CD4-positive, alpha-beta T cell treated with Interleukin-1 beta for 1 hour (primary cell): ENCODE measurements around the gene ULK4.
"Not testable (repeated sequence)": the region's sequence is repeated elsewhere in the genome, so short reads cannot be mapped to it uniquely, and the experiment has no call there.

Experiments used
- DNase-seq, 2 donors: peaks; one replicate each; pipeline ENCODE4 v3.0.0-alpha.2; 2020 to 2022

Gene ULK4

GRCh38 chr3:41863024-41863423 is 98.9 kb downstream of the ULK4 start:
- DNase-seq = no peak

GRCh38 chr3:41860489-41860888 is 101.4 kb downstream of the ULK4 start:
- not testable (repeated sequence) for DNase-seq

DNA sequence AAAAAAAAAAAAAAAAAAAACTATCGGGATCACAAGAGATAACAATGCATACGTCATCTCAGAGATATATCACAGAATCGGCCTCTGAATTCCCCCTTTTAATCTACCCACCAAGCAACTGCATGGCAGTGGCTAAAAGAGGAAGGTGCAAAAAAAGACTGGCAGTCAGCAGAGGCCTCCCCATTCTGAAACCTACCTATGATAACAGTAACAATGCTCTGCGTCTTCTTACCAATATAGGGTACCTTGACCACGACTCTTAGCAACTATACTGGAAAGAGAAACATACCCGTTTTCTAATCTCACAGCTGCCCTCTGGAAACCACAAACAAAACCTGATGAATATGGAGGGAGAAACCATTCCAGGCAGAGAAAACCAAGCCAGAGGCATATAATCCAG is 106.9 kb downstream of the ULK4 start:
- DNase-seq = no peak

DNA sequence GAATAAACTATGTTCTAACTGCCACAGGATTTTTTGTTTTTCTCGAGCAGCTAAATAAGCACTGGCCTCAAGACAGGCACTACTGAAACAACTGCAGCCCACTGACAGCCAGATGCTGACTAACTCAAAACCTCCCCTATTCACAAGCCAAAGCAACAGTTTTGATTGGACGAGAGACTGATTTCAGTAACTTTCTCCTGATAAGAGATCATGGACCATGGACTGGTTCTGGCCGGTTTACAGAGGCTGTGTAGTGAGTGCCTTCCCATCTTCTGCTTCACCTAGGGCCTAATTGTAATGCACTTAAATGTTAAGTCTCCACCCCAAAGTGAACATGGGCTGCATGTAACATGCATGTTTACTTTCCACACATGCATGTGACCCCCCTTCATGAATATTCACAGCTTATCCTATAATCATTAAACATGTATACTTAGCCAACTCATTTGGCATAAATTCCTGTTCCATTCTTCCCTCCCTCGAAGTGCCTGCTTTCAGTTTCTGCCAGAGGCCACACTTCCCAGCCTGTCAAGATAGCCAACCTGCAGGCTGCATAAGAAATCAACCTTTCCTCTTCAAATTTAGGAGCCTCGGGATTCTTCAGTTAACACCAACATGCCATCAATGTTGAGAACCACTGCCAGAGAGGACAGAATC is 108.2 kb downstream of the ULK4 start:
- no peak for DNase-seq

DNA sequence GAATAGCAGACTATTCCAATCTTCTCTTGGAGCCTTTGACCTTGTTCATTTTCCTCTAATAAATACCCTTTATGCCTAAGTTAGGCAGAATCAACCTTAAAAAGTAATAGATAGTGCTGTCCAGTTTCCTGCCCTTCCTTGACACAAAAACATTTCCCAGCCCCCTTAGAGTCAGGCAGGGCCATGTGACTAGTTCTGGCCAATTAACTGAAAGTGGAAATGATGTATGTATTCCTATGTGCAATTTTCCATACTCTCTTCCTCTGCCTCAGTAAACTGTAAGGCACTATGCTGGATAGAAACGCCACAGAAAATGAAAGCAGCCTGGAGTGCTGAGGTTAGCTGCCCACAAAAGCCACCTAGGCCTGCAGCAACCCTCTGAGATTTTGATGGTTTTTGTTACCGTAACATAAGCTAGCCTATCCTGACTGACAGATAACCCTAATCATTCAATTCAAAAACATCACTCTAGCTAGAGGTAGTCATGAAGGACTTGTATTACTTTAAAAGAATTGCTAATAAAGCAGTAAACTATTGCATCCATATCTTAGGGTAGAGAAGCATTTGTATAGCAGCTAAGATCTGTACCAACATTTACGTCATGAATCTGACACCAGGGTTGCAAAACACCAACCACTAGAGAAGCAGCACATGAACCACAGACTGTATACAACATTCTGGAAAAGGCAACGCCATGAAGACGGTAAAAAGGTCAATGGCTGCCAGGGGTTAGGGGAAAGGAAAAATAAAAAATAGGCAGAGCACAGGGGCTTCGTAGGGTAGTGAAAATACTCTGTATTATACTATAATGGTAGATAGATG is 112.9 kb downstream of the ULK4 start:
- no peak for DNase-seq

- no peak for DNase-seq
Observed at GRCh38 chr3:41847679-41848078, 114.2 kb downstream of the ULK4 start.

DNA sequence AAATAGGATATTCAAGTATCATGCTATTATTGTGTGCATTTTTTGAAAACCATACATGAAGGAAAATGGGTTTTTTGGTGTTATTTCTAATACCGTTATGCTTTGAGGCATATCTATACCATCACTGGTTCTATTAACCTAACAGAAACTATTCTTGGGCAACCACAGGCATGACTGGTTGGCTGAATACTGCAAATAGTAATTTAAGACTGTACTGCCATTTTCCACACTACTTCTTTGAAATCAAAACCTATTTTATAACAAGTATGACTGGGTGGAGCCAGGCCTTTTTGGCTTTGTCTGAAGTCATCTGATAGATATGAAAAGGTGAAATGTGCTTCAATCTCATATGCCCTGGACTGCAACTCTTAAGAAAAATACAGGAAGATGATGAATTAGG is 115.1 kb downstream of the ULK4 start:
- DNase-seq = no peak

DNA sequence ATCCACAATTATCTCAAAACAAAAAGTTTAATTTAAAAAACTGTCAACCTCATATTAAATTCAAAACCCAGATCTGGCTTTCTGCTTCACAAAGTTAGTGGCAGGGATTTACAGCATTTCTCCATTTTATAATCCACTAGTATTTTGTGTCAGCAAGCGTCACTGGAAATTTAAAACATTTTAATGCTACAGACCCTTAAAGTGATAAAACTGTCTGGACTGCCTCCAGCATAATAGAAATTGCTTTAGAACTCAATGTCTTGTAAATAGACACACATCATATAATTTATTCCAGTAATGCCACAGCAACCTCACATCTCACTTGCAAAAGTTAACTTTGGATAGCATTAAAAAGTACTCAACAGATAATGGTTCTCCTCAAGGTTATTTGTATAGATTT is 116.1 kb downstream of the ULK4 start:
- no peak for DNase-seq

- DNase-seq = not testable (repeated sequence)
Observed at GRCh38 chr3:41844256-41844655, 117.6 kb downstream of the ULK4 start.

GRCh38 chr3:41840936-41841668 is 120.8 kb downstream of the ULK4 start:
- not testable (repeated sequence) for DNase-seq

DNA sequence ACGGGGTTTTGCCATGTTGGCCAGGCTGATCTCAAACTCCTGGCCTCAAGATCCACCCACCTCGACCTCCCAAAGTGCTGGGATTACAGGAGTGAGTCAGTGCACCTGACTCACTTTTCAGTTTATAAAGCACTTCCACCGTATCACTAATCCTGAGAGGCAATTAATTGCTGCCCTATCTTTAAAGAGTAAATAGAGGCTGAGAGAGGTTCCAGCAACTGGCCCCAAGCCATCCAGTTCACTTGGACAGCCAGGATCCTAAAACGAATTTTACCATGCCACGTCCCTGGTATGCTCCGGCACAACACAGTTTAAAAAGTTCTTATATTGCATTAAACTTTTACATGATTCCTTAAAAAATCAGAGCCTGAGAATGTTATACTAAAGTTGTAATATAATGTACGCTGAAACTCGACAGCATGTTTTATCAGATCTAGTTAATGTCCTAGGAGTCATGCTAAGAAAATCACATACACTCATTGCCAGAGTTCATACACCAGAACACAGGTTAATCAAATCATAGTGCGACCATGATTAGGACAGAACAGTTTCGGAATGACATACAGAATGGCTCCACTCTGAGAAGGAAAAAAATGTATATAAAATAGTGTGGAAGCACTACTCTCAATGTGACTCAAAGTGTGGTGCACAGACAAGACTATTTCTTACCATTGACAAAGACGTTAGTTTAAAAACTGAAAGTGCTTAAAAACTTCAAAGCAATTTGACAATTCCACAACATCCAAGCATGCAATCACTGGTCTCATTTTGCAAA is 125.4 kb downstream of the ULK4 start:
- no peak for DNase-seq

- DNase-seq = no peak
Observed at GRCh38 chr3:41833628-41834027, 128.3 kb downstream of the ULK4 start.

- no peak for DNase-seq
Observed at GRCh38 chr3:41819236-41819635, 142.7 kb downstream of the ULK4 start.

- no peak for DNase-seq
Observed at GRCh38 chr3:41808618-41809017, 153.3 kb downstream of the ULK4 start.

DNA sequence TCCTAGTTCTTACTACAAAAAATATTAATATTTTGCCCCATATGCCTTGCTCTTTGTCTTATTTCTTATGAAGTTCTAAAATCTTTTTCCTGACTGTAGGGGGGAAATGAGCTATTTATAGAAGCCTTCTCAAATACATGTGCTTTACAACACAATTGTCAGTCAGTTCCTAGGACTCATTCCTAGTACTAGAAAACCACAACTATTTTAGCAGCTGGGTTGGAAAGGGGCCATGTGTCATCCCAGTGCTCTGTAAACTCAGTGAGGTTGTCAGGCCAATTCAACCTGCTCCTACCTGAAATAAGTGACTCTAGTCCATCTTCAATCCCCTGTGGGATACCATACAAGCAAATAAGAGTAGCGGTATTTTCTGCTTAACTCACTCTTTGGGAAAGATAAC is 153.8 kb downstream of the ULK4 start:
- DNase-seq = no peak

DNA sequence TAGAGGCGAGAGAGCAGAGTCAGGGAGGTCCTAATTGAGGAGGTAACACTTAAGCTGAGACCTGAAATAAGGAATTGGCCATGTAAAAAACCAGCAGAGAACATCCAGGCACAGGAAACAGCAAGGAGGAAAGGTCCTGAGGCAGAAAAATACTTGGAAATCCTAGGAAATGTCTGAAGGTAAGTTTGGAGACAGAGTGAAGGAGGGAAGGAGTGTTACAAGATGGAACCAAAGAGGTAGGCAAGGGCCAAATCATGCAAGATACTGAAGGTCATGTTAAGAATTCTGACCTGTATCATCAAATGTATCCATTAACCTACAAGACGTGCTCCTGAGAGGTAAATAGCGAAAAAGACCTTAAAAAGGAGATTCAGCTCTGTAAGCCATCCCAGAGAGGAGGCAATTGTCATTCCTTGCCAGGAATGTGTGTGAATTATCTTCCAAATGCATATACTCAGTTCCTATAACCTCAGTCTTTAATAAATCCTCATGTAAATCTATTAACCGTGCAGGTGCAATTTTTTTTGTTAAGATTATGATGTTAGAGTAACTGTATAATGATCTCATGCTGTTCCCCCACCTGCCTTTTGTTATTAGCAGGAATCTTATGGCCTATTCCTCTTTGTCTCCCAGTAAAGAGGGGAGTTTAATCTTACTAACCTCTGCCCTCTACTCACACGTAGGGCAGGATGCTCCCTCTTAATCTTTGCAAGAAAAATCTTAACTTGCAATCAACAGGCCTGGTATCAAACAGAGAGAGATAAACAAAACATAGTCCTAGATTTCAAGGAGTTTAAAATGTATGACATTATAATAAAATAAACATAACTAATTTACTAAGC is 166.9 kb downstream of the ULK4 start:
- no peak for DNase-seq

GRCh38 chr3:41792806-41793205 is 169.1 kb downstream of the ULK4 start:
- DNase-seq = no peak

- DNase-seq = no peak
Observed at GRCh38 chr3:41769106-41769505, 192.8 kb downstream of the ULK4 start.

DNA sequence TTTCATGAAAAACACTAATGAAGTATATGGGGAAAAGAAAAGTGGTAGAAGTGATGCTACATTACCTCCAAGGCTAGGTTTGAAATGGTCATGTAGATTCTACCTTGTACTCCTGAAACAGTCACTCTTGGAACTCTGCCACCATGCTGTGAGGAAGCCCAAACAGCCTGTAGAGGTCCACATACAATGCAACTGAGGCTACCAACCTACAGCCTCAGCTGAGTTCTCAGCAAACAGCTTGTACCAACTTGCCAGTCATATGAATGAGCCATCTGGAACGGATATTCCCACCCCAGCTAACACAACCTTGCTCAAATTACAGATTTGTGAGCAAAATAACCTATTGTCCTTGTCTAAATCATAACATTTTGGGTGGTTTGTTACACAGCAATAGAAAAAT is 193.5 kb downstream of the ULK4 start:
- no peak for DNase-seq

GRCh38 chr3:41762867-41763266 is 199.0 kb downstream of the ULK4 start:
- not testable (repeated sequence) for DNase-seq

GRCh38 chr3:41753651-41754050 is 208.3 kb downstream of the ULK4 start:
- DNase-seq = no peak

- DNase-seq = no peak
Observed at GRCh38 chr3:41751597-41751996, 210.3 kb downstream of the ULK4 start.
